Thyroid gland (tissue), 4 donors: ENCODE measurements around the gene PIGP.

ENCODE experiments used
- CTCF ChIP-seq, 6 experiments: fragments of 200-600 bp in 3 of 6; fragments of 450-650 bp in 3 of 6; sonication (generic) in 3 of 6; IDR thresholded peaks; one replicate each; pipeline ENCODE4 v1.5.1; 2016 to 2019; ENCODE audit warnings: antibody characterized with exemption in 6 of 6, mild to moderate bottlenecking in 2 of 6, inconsistent platforms in 1 of 6, moderate library complexity in 1 of 6
- POLR2A ChIP-seq, 2 donors: fragments of 450-650 bp; IDR thresholded peaks; one replicate each; pipeline ENCODE4 v1.6.1; 2017; ENCODE audit warnings: antibody characterized with exemption in 2 of 2, mild to moderate bottlenecking in 2 of 2, moderate library complexity in 1 of 2

- TF ChIP-seq CTCF (IDR thresholded peaks at IDR 0.05) (no peak), POLR2A (IDR thresholded peaks at IDR 0.05) (no peak)
Observed at GRCh38 chr21:37036177-37036576, 36.7 kb downstream of the PIGP start.
